Heart right ventricle (tissue), 16 donors: ENCODE data around the gene C10orf62. TPM values are rescaled to one million over a fixed set of nuclear protein-coding genes. Genes with fewer than 3 reads are reported as not detected.
"Not testable (repeated sequence)": the region's sequence is repeated elsewhere in the genome, so short reads cannot be mapped to it uniquely, and the experiment has no call there.

Experiments used
- ATAC-seq, 8 donors: fragments of 200-7000 bp; cut with Tn5 transposase; one replicate each; pipeline ENCODE4 v1.9.1; 2020; ENCODE audit warnings: mild to moderate bottlenecking in 8 of 8, moderate library complexity in 8 of 8, moderate number of reproducible peaks in 1 of 8
- DNase-seq, 2 donors: peaks; one replicate each; pipeline ENCODE4 v3.0.0-alpha.2; 2020
- H3K27ac ChIP-seq, 10 donors: fragments of 200-600 bp; sonication (generic) in 2 of 10; one replicate each; pipeline versions ENCODE4 v1.5.0 to v1.8.0; 2020 to 2022; ENCODE audit warnings: mild to moderate bottlenecking in 3 of 10
- H3K27me3 ChIP-seq, 7 donors: fragments of 200-600 bp; one replicate each; pipeline ENCODE4 v1.8.0; 2021 to 2022; ENCODE audit warnings: mild to moderate bottlenecking in 2 of 7
- H3K36me3 ChIP-seq, 9 donors: fragments of 200-600 bp; sonication (generic) in 1 of 9; one replicate each; pipeline versions ENCODE4 v1.5.0 to v1.8.0; 2020 to 2022; ENCODE audit warnings: mild to moderate bottlenecking in 2 of 9
- H3K4me1 ChIP-seq, 9 donors: fragments of 200-600 bp; sonication (generic) in 1 of 9; one replicate each; pipeline versions ENCODE4 v1.5.0 to v1.8.0; 2020 to 2022; ENCODE audit warnings: mild to moderate bottlenecking in 4 of 9
- H3K4me3 ChIP-seq, 10 donors: fragments of 200-600 bp; sonication (generic) in 2 of 10; one replicate each; pipeline versions ENCODE4 v1.5.0 to v1.8.0; 2020 to 2022; ENCODE audit warnings: mild to moderate bottlenecking in 7 of 10, moderate library complexity in 2 of 10
- H3K9me3 ChIP-seq, 11 donors: fragments of 200-600 bp in 10 of 11; sonication (generic) in 2 of 11; one replicate each; pipeline versions ENCODE4 v1.5.0 to v1.8.0; 2013 to 2022; ENCODE audit warnings: mild to moderate bottlenecking in 2 of 11, control low read depth in 1 of 11, moderate library complexity in 1 of 11
- whole genome bisulfite sequencing, 2 donors: extraction: QIAGEN DNeasy Blood & Tissue Kit; methylation state at CpG; one replicate each; pipeline ENCODE4 v1.1.7; 2013; ENCODE audit warnings: inconsistent platforms in 1 of 2; 5-methylcytosine and 5-hydroxymethylcytosine counted together
- intact Hi-C, 10 donors: fragments of 100-400 bp; cut with DNase I; formaldehyde crosslinking; loops; one replicate each; pipeline versions ENCODE4 v1.11.1 to v1.14.2; 2022
- polyA plus RNA-seq, 2 donors: library from polyadenylated mRNA; stranded (reverse); fragments of 200-250 nt; gene quantifications; one replicate each; pipeline ENCODE4 v1.2.3, GENCODE V29; 2013
- total RNA-seq, 10 donors: library from RNA; stranded (reverse); fragmentation: NEBNext Ultra II Directional in 3 of 10; extraction: Animal tissue kit (Norgen Biotek cat#: 25700) in 3 of 10; gene quantifications; one replicate each; pipeline versions ENCODE4 v1.2.1 to v1.2.4, GENCODE V29; 2021 to 2023
- TF ChIP-seq, protein P1 (sequence below), 9 donors: fragments of 200-600 bp; sonication (generic) in 2 of 9; IDR thresholded peaks; one replicate each; pipeline versions ENCODE4 v1.5.0 to v1.8.0; 2021 to 2022; ENCODE audit warnings: antibody characterized with exemption in 9 of 9, mild to moderate bottlenecking in 5 of 9, moderate library complexity in 1 of 9
- donor health status: Arrhythmogenic right ventricular cardiomyopathy.
- donor health status: ischemic (EF 13 %, LVEDD 7.1; RV severe dilation, severe dysfunction).
- donor health status: healthy with polysubstance abuse.
- donor health status: DM: no; HTN: yes; CAD: no.
- donor health status: DM: no; HTN: no; CAD: no.
- donor health status: ischemic (EF 25% LVEDD 6.9; RV normal size, moderate dysfunction).
- donor health status: ischemic (EF 25% LVEDD 5.7; RV mildly dilated, moderate dysfunction).
- donor health status: healthy.
- donor health status: DM: yes; HTN: yes; CAD: no.
- donor health status: Ischemic cardiomyopathy.
- donor health status: ischemic (EF 35%, LVEDD 5.7; RV mildly dilated, moderate dysfunction).
- donor health status: nonischemic (EF 11% LVEDD 7.7; RV severe dilation, severe dysfunction).
- donor health status: DM: yes; HTN: yes; CAD: no.
- donor health status: PGD.
- donor health status: ischemic (EF 29% LVEDD 5.4; RV normal size, mild dysfunction).
- donor health status: nonischemic (EF 23%, LVEDD 6.1; RV moderate dilation, normal function).

C10orf62 gene
- total and polyA plus RNA-seq, 12 donors: 0.20 to 2.4 (median 1.1) TPM; not detected in 2

DNA sequence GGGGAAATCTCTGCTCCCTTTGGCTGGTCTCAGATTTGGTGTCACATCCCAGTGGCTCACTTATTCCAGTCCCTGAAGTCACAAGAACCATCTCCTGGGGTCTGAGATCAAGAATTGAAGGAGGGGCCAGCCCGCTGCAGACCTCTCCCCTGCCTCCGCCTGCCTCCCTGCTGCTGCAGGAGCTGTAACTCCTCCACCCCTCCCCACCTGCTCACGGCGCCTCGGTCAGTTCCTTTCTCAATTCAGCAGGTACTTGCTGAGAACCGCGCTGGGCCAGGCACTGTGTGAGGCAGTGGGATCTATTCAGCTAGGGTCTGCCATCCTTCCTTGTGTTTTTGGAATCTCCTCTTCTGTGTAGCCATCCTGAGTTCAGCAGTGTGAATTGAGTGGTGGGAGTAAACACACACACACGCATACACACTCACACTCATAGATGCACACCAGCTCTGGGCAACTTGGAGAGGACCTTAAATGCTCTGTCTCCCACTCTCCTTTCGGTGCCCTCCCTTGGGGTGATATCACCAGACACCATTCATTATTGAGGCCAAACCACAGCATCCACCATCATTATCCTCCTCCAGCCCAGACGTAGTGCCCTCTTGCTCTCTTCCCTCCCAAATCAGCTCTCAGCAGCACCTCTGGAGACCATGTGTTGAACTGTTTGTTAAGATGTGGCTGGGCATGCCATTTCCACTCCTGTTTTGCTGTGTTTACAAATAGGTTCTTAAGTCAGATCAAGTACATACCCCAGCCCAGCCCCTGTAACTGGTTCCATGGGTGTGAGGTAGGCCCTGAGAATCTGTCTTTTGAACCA, 39.0 kb upstream of the C10orf62 start:
- Histone ChIP-seq H3K36me3 (no peaks in the 10 kb centered on the region), H3K27ac (peak overlapping the region in 8 of 10 donors; percentile 33 to 81 (median 66)), H3K9me3 (peaks cover 0 to 2% (median 0%) of the 10 kb centered on the region in 11 donors), H3K4me3 (no peak overlapping the region), H3K27me3 (no peaks in the 10 kb centered on the region), H3K4me1 (peaks cover 8 to 60% (median 46%) of the 10 kb centered on the region in 9 donors)
- TF ChIP-seq, protein P1, sequence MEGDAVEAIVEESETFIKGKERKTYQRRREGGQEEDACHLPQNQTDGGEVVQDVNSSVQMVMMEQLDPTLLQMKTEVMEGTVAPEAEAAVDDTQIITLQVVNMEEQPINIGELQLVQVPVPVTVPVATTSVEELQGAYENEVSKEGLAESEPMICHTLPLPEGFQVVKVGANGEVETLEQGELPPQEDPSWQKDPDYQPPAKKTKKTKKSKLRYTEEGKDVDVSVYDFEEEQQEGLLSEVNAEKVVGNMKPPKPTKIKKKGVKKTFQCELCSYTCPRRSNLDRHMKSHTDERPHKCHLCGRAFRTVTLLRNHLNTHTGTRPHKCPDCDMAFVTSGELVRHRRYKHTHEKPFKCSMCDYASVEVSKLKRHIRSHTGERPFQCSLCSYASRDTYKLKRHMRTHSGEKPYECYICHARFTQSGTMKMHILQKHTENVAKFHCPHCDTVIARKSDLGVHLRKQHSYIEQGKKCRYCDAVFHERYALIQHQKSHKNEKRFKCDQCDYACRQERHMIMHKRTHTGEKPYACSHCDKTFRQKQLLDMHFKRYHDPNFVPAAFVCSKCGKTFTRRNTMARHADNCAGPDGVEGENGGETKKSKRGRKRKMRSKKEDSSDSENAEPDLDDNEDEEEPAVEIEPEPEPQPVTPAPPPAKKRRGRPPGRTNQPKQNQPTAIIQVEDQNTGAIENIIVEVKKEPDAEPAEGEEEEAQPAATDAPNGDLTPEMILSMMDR (IDR thresholded peaks at IDR 0.05): no peak
- intact Hi-C loops: loop anchor here in 6 of 10 donors (5.0 kb wide), 3 partner anchors 48 to 88 kb away; partner anchors contain the start of genes MMS19 (in 2 of the 6) and UBTD1 (in 2 of the 6)
- 79 to 80% methylated on average over 10 of the region's 10 CpGs for WGBS, 2 donors
- no peak for DNase-seq
- no peak for ATAC-seq

DNA sequence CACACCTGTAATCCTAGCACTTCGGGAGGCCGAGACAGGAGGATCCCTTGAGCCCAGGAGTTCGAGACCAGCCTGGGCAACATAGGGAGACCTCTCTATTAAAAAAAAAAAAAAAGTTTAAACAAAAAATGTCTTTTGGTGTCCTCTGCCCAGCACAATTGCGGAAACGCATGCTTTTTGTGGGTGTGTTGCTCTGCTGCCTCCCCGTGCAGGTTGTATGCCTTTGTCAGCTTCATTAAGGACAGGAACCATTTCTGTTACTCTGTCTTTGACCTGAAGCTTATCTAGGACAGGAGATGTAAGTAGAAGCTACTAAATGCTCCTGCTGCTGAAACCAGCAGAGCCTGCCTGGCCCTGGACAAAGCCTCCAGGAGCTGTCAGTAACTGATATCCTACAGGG, 38.2 kb upstream of the C10orf62 start:
- ATAC-seq: no peak
- no peaks in the 10 kb centered on the region for H3K27me3 ChIP-seq
- TF ChIP-seq, protein P1 (IDR thresholded peaks at IDR 0.05): no peak
- no peak overlapping the region for H3K4me3 ChIP-seq
- H3K36me3 ChIP-seq: no peaks in the 10 kb centered on the region
- peaks cover 8 to 60% (median 46%) of the 10 kb centered on the region in 9 donors for H3K4me1 ChIP-seq
- intact Hi-C loops: loop anchor here in 6 of 10 donors (5.0 kb wide), 3 partner anchors 49 to 89 kb away; partner anchors contain the start of genes MMS19 (in 2 of the 6) and UBTD1 (in 2 of the 6)
- peaks cover 0 to 7% (median 0%) of the 10 kb centered on the region in 11 donors for H3K9me3 ChIP-seq
- peak overlapping the region in 2 of 10 donors; percentile 73 to 81 for H3K27ac ChIP-seq
- DNase-seq: no peak
- 89 to 96% methylated on average over 6 of the region's 6 CpGs for WGBS, 2 donors

DNA sequence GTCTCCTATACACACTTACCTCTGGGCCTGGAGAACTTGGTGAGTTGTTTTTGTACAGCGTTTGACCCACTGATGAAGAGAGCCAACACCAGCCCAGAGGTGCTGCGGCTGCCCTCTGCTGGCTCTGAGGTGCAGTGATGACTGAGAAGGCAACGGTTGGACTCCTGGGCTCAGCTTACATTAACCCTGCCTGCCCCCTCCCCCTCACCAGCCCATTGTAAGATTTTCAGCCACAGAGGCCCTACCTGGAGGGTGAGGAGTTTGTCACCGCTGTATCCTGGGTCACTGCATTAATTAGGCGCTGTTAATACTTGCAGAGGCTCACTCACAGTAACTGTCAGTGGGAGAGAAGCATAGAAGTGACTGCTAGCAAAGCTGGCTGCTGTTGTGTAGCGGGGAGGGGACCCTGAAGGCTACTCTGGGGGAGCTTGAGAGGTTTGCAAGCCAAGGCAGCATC, 35.9 kb upstream of the C10orf62 start:
- Histone ChIP-seq H3K27me3 (no peaks in the 10 kb centered on the region), H3K9me3 (peaks cover 0 to 7% (median 0%) of the 10 kb centered on the region in 11 donors), H3K4me3 (no peak overlapping the region), H3K36me3 (no peaks in the 10 kb centered on the region), H3K4me1 (peaks cover 8 to 41% (median 28%) of the 10 kb centered on the region in 9 donors), H3K27ac (no peak overlapping the region)
- ATAC-seq: peak; percentile 86 to 93 (median 88)
- peak; percentile 65 to 71 for DNase-seq
- TF ChIP-seq, protein P1 (IDR thresholded peaks at IDR 0.05): peak; percentile 69 to 92 (median 83)
- intact Hi-C loops: loop anchor here in 9 of 10 donors (2.0 to 5.0 kb wide), 5 partner anchors 51 to 91 kb away; partner anchors contain the start of genes MMS19 (in 3 of the 9) and UBTD1 (in 3 of the 9)
- WGBS, 2 donors: 18 to 21% methylated on average over 6 of the region's 6 CpGs

DNA sequence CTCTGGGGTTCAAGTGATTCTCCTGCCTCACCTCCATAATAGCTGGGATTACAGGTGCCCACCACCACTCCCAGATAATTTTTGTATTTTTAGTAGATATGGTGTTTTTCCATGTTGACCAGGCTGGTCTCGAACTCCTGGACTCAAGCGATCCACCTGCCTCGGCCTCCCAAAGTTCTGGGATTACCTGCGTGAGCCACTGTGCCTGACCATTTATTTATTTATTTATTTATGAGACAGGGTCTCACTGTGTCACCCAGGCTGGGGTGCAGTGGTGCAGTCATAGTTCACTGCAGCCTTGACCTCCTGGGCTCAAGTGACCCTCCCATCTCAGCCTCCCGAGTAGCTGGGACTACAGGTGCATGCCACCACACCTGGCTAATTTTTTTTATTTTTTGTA, 35.2 kb upstream of the C10orf62 start:
- 94 to 95% methylated on average over 5 of the region's 5 CpGs for WGBS, 2 donors
- H3K36me3 ChIP-seq, H3K27ac ChIP-seq, DNase-seq, H3K4me3 ChIP-seq, H3K27me3 ChIP-seq, H3K9me3 ChIP-seq, ATAC-seq: not testable (repeated sequence)
- intact Hi-C loops: loop anchor here in 7 of 10 donors (2.0 to 5.0 kb wide), 4 partner anchors 52 to 92 kb away; partner anchors contain the start of genes MMS19 (in 2 of the 7) and UBTD1 (in 2 of the 7)
- H3K4me1 ChIP-seq: peaks cover 8 to 34% (median 21%) of the 10 kb centered on the region in 9 donors

- intact Hi-C loops: loop anchor here in 1 of 10 donors (2.0 kb wide), 1 partner anchor 93 kb away; no protein-coding TSS in a partner anchor
- not testable (repeated sequence) for H3K36me3 ChIP-seq, DNase-seq, H3K9me3 ChIP-seq, H3K4me3 ChIP-seq, H3K27me3 ChIP-seq, H3K27ac ChIP-seq, ATAC-seq
- 98 to 99% methylated on average over 8 to 10 of the region's 10 CpGs for WGBS, 2 donors
- H3K4me1 ChIP-seq: peaks cover 0 to 27% (median 14%) of the 10 kb centered on the region in 9 donors
These were observed 34.0 kb upstream of the C10orf62 start for GRCh38 chr10:97555541-97555940.

GRCh38 chr10:97560731-97561381, 28.7 kb upstream of the C10orf62 start:
- WGBS, 2 donors: 75 to 83% methylated on average over 17 of the region's 17 CpGs
- H3K4me1 ChIP-seq, DNase-seq, H3K36me3 ChIP-seq, H3K27me3 ChIP-seq, intact Hi-C loops, H3K9me3 ChIP-seq: not testable (repeated sequence)
- ATAC-seq: peak in 3 of 8 donors; percentile 62 to 73 (median 64)
- Histone ChIP-seq H3K27ac (peak overlapping the region in 7 of 10 donors; percentile 25 to 80 (median 53)), H3K4me3 (peak overlapping the region in 7 of 10 donors; percentile 8 to 47 (median 32))

GRCh38 chr10:97561386-97562077, 28.0 kb upstream of the C10orf62 start:
- 90 to 92% methylated on average over 12 of the region's 12 CpGs for WGBS, 2 donors
- H3K36me3 ChIP-seq, H3K9me3 ChIP-seq, ATAC-seq, H3K4me1 ChIP-seq, DNase-seq, intact Hi-C loops, H3K27me3 ChIP-seq: not testable (repeated sequence)
- Histone ChIP-seq H3K27ac (peak overlapping the region in 5 of 10 donors; percentile 32 to 80 (median 53)), H3K4me3 (peak overlapping the region in 6 of 10 donors; percentile 8 to 47 (median 39))
